Endodermal cell (in vitro differentiated cells): ENCODE measurements around the gene RSPH4A. TPM values are rescaled to one million over a fixed set of nuclear protein-coding genes. Genes with fewer than 3 reads are reported as not detected.
A peak's percentile ranks its signal among the peaks of the same experiment; 100 is the strongest.
"Not testable (repeated sequence)": the region's sequence is repeated elsewhere in the genome, so short reads cannot be mapped to it uniquely, and the experiment has no call there.

Source experiments
- DNase-seq: peaks from one replicate; pipeline ENCODE4 v3.0.0-alpha.2; 2017
- H3K27ac ChIP-seq: 2 replicates; pipeline ENCODE4 v1.5.1; 2013; ENCODE audit warnings: mild to moderate bottlenecking, low read depth, low read length, moderate library complexity
- H3K27me3 ChIP-seq: 2 replicates; pipeline ENCODE4 v1.6.1; 2013; ENCODE audit warnings: mild to moderate bottlenecking, low read length, moderate library complexity; ENCODE audit not compliant: insufficient read depth, control insufficient read depth, poor library complexity, severe bottlenecking
- H3K36me3 ChIP-seq: 2 replicates; pipeline ENCODE4 v1.7.0; 2013; ENCODE audit warnings: mild to moderate bottlenecking, low read length, moderate library complexity; ENCODE audit not compliant: control insufficient read depth, insufficient read depth
- H3K4me1 ChIP-seq: one replicate; pipeline ENCODE4 v1.7.0; 2013; ENCODE audit warnings: low read length; ENCODE audit not compliant: control insufficient read depth, insufficient read depth
- H3K4me3 ChIP-seq: 2 replicates; pipeline ENCODE4 v1.5.1; 2013; ENCODE audit warnings: mild to moderate bottlenecking, low read length, moderate library complexity
- H3K9ac ChIP-seq: 2 replicates; pipeline ENCODE4 v1.6.1; 2013; ENCODE audit warnings: mild to moderate bottlenecking, low read length, moderate library complexity; ENCODE audit not compliant: poor library complexity, severe bottlenecking; ENCODE audit errors: extremely low read depth
- H3K9me3 ChIP-seq: 2 replicates; pipeline ENCODE4 v1.6.1; 2013; ENCODE audit warnings: mild to moderate bottlenecking, low read length, moderate library complexity; ENCODE audit not compliant: control insufficient read depth
- H3K27ac Mint-ChIP-seq: 2 replicates; pipeline ENCODE4 v1.8.0; 2020; ENCODE audit warnings: mixed read lengths
- H3K27me3 Mint-ChIP-seq: 2 replicates; pipeline ENCODE4 v1.8.0; 2021; ENCODE audit warnings: mild to moderate bottlenecking, mixed read lengths; ENCODE audit not compliant: insufficient read depth
- H3K36me3 Mint-ChIP-seq: 2 replicates; pipeline ENCODE4 v1.8.0; 2020; ENCODE audit warnings: low read depth, mixed read lengths
- H3K4me1 Mint-ChIP-seq: 2 replicates; pipeline ENCODE4 v1.8.0; 2020; ENCODE audit warnings: mixed read lengths
- H3K4me3 Mint-ChIP-seq: 2 replicates; pipeline ENCODE4 v1.8.0; 2020; ENCODE audit warnings: mild to moderate bottlenecking, moderate library complexity, mixed read lengths
- H3K9me3 Mint-ChIP-seq: 2 replicates; pipeline ENCODE4 v1.8.0; 2020; ENCODE audit warnings: mild to moderate bottlenecking, mixed read lengths
- WGBS, 2 experiments: methylation state at CpG; one replicate each; pipeline versions ENCODE4 v1.1.5 to v1.1.7; 2013; ENCODE audit warnings: missing lambda C conversion rate in 2 of 2, mixed read lengths in 1 of 2; ENCODE audit not compliant: insufficient coverage in 1 of 2, insufficient read length in 1 of 2; 5-methylcytosine and 5-hydroxymethylcytosine counted together
- total RNA-seq, 2 donors: library from RNA; stranded (reverse); fragmentation: NEBNext Ultra II Directional in 1 of 2; extraction: Animal tissue kit (Norgen Biotek cat#: 25700) in 1 of 2; gene quantifications; 2 replicates in 1 of 2; 3 replicates in 1 of 2; pipeline ENCODE4 v1.2.1, GENCODE V29; 2021
- TF ChIP-seq, protein P1 (sequence below): fragments of 200-600 bp; sonication (generic); conservative IDR thresholded peaks from 2 replicates; pipeline ENCODE4 v1.5.0; 2021; ENCODE audit warnings: antibody characterized with exemption, mild to moderate bottlenecking

Gene RSPH4A
- total RNA-seq, 2 donors from 2014 or later, result 0.92 to 1.2 TPM

DNA sequence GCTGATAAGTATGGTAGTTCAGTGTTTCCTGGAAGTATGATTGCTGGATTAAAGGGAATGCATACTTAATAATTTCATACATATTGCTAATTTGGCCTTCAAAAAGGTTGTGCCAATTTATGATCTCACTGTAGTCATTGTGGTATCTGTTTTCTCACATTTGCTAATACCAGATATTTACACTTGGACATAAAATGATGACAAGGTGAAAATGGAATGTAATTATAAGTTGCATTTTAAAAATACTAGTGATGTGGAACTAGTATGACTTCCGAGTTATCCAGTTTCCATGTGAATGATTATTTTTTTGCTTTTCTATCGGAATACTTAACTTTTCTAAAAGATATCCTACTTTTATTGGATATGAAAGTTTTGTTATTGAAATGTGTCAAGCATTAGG lies 29.5 kb upstream of the RSPH4A start:
- no peak overlapping the region for H3K4me3 ChIP-seq
- no peaks in the 10 kb centered on the region for H3K9me3 Mint-ChIP-seq
- H3K27ac ChIP-seq, result no peak overlapping the region
- H3K27me3 Mint-ChIP-seq, result no peaks in the 10 kb centered on the region
- no peak for DNase-seq
- no peaks in the 10 kb centered on the region for H3K27me3 ChIP-seq
- H3K4me1 Mint-ChIP-seq, result no peaks in the 10 kb centered on the region
- H3K27ac Mint-ChIP-seq, result no peak overlapping the region
- H3K9me3 ChIP-seq, result no peaks in the 10 kb centered on the region
- no peaks in the 10 kb centered on the region for H3K4me1 ChIP-seq
- H3K36me3 Mint-ChIP-seq, result peaks cover 43% of the 10 kb centered on the region
- 88 to 90% methylated on average over 1 of the region's 2 CpGs for WGBS, 2 experiments
- no peak overlapping the region for H3K4me3 Mint-ChIP-seq
- TF ChIP-seq, protein P1, sequence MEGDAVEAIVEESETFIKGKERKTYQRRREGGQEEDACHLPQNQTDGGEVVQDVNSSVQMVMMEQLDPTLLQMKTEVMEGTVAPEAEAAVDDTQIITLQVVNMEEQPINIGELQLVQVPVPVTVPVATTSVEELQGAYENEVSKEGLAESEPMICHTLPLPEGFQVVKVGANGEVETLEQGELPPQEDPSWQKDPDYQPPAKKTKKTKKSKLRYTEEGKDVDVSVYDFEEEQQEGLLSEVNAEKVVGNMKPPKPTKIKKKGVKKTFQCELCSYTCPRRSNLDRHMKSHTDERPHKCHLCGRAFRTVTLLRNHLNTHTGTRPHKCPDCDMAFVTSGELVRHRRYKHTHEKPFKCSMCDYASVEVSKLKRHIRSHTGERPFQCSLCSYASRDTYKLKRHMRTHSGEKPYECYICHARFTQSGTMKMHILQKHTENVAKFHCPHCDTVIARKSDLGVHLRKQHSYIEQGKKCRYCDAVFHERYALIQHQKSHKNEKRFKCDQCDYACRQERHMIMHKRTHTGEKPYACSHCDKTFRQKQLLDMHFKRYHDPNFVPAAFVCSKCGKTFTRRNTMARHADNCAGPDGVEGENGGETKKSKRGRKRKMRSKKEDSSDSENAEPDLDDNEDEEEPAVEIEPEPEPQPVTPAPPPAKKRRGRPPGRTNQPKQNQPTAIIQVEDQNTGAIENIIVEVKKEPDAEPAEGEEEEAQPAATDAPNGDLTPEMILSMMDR, result no peak
- no peak overlapping the region for H3K9ac ChIP-seq
- H3K36me3 ChIP-seq, result peaks cover 75% of the 10 kb centered on the region

DNA sequence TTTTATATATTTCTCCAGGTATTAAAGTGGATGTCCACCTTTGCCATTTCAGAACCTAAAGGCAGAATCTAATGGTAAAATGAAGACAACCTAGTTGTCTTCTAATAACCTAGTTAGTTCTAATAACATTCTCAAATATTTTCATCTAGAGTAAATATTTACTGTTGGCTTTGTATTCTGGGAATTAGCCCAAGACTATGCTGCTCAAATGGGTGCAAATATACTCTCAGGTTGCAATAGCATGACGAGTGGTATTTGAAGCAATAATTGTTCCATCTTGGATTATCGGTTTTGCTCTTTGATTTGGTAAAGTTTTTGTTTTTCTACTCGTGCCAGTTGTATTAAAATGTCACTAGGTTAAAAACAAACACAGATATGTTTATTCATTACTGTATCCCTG lies 21.0 kb upstream of the RSPH4A start:
- H3K27ac Mint-ChIP-seq, result no peak overlapping the region
- H3K4me1 Mint-ChIP-seq, result no peaks in the 10 kb centered on the region
- Histone ChIP-seq H3K27me3 (no peaks in the 10 kb centered on the region), H3K4me3 (no peak overlapping the region), H3K9ac (no peak overlapping the region), H3K27ac (no peak overlapping the region), H3K36me3 (peaks cover 45% of the 10 kb centered on the region), H3K9me3 (no peaks in the 10 kb centered on the region), H3K4me1 (no peaks in the 10 kb centered on the region)
- 96% methylated on average over 3 of the region's 3 CpGs; no CpG with 5 or more reads in 1 of the 2 experiments for WGBS, 2 experiments
- H3K27me3 Mint-ChIP-seq, result no peaks in the 10 kb centered on the region
- no peak overlapping the region for H3K4me3 Mint-ChIP-seq
- no peak for DNase-seq
- H3K36me3 Mint-ChIP-seq, result peaks cover 40% of the 10 kb centered on the region
- TF ChIP-seq, protein P1, result no peak
- no peaks in the 10 kb centered on the region for H3K9me3 Mint-ChIP-seq

DNA sequence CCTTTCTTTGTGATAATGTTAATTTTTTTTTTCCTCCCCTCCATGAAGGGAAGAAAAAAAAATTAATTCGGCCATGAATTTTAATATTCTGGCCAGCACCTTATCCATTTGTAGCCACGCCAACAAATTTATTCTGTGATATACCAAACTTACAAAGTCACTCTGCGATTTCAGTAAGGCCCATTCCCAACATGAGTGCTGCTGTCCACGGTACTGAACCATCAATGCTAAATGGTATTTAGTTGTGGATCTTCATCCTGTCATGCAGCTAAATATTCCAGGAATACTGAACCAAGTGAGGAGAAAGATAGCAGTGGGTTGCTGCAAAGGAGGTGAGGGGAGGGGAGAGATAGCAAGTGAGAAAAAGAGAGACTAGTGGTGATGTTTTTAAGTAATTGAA lies 19.5 kb upstream of the RSPH4A start:
- Mint-ChIP-seq H3K4me3 (no peak overlapping the region), H3K9me3 (no peaks in the 10 kb centered on the region), H3K4me1 (no peaks in the 10 kb centered on the region), H3K27me3 (no peaks in the 10 kb centered on the region), H3K36me3 (peaks cover 27% of the 10 kb centered on the region), H3K27ac (no peak overlapping the region)
- H3K4me3 ChIP-seq, result no peak overlapping the region
- peaks cover 29% of the 10 kb centered on the region for H3K36me3 ChIP-seq
- H3K4me1 ChIP-seq, result no peaks in the 10 kb centered on the region
- TF ChIP-seq, protein P1, result no peak
- H3K27me3 ChIP-seq, result no peaks in the 10 kb centered on the region
- WGBS, 2 experiments, result 82 to 88% methylated on average over 4 of the region's 4 CpGs
- H3K9ac ChIP-seq, result no peak overlapping the region
- no peak overlapping the region for H3K27ac ChIP-seq
- DNase-seq, result peak; percentile 71
- H3K9me3 ChIP-seq, result no peaks in the 10 kb centered on the region

DNA sequence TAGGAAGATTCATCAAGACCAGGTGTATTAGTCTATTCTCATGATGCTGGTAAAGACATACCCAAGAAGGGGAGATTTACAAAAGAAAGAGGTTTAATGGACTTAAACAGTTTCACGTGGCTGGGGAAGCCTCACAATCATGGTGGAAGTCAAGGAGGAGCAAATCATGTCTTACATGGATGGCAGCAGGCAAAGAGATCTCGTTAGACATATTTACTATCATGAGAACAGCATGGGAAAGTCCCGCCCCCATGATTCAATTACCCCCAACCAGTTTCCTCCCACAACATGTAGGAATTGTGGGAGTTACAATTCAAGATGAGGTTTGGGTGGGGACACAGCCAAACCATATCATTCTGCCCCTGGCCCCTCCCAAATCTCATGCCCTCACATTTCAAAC lies 12.4 kb upstream of the RSPH4A start:
- not testable (repeated sequence) for H3K4me1 ChIP-seq, H3K4me3 Mint-ChIP-seq, DNase-seq, H3K4me1 Mint-ChIP-seq, H3K27me3 ChIP-seq, H3K4me3 ChIP-seq, H3K36me3 ChIP-seq, H3K9me3 ChIP-seq, H3K9me3 Mint-ChIP-seq, H3K27ac Mint-ChIP-seq, H3K27me3 Mint-ChIP-seq, H3K36me3 Mint-ChIP-seq, H3K27ac ChIP-seq, H3K9ac ChIP-seq
- WGBS, 2 experiments, result 88 to 90% methylated on average over 1 to 3 of the region's 3 CpGs

DNA sequence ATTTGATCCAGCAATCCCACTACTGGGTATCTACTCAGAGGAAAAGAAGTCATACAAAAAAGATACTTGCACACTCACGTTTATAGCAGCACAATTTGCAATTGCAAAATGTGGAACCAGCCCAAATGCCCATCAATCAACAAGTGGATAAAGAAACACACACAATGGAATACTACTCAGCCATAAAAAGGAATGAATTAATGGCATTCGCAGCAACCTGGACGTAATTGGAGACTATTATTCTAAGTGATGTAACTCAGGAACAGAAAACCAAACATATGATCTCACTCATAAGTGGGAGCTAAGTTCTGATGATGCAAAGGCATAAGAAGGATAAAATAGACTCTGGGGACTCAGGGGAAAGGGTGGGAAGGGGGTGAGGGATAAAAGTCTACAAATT lies 11.4 kb upstream of the RSPH4A start:
- H3K36me3 ChIP-seq, H3K4me1 ChIP-seq, H3K36me3 Mint-ChIP-seq, H3K9ac ChIP-seq, H3K27ac ChIP-seq, DNase-seq, H3K4me1 Mint-ChIP-seq, H3K4me3 ChIP-seq, H3K4me3 Mint-ChIP-seq, H3K9me3 ChIP-seq, H3K27me3 ChIP-seq, H3K27me3 Mint-ChIP-seq, H3K9me3 Mint-ChIP-seq, H3K27ac Mint-ChIP-seq: not testable (repeated sequence)
- 88 to 100% methylated on average over 3 of the region's 3 CpGs for WGBS, 2 experiments
